ENCODE measurements around the gene LRRC8D.

DNA sequence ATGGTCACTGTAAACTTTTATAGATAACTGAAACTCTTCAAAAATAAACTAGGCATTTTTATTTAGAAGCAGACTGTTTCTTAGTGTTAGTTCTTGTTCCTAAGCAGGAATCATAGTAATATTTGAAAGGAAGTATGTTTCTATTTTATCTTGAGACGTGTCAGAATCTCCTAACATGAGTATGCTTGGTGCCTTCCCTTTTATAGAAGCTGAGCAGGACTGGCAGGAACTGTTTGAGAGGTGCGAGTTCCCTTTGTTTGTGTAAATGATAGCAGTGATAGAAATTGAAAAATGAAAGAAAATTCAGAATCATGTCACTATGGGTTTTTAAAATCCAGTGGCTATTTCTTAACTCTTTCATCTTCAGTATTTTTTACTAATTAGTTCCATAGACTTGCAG, 56.9 kb downstream of the LRRC8D start:
- TF ChIP-seq, protein P1, sequence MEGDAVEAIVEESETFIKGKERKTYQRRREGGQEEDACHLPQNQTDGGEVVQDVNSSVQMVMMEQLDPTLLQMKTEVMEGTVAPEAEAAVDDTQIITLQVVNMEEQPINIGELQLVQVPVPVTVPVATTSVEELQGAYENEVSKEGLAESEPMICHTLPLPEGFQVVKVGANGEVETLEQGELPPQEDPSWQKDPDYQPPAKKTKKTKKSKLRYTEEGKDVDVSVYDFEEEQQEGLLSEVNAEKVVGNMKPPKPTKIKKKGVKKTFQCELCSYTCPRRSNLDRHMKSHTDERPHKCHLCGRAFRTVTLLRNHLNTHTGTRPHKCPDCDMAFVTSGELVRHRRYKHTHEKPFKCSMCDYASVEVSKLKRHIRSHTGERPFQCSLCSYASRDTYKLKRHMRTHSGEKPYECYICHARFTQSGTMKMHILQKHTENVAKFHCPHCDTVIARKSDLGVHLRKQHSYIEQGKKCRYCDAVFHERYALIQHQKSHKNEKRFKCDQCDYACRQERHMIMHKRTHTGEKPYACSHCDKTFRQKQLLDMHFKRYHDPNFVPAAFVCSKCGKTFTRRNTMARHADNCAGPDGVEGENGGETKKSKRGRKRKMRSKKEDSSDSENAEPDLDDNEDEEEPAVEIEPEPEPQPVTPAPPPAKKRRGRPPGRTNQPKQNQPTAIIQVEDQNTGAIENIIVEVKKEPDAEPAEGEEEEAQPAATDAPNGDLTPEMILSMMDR (conservative IDR thresholded peaks at IDR 0.05; ENCODE audit: low read depth, low read length): no peak
- no peak for TF ChIP-seq EZH2 (IDR thresholded peaks at IDR 0.05; ENCODE audit: low read length, unreplicated experiment)
